Mesothelial cell of epicardium (in vitro differentiated cells): ENCODE results near the gene BPIFB6. TPM values are rescaled to one million over a fixed set of nuclear protein-coding genes. Genes with fewer than 3 reads are reported as not detected.

ENCODE experiments used
- DNase-seq, 2 experiments: peaks; one replicate each; pipeline ENCODE4 v3.0.0; 2021; ENCODE audit warnings: low spot score in 2 of 2; ENCODE audit not compliant: unreplicated experiment in 2 of 2
- H3K27ac Mint-ChIP-seq: 2 replicates; pipeline ENCODE4 v1.8.0; 2021; ENCODE audit warnings: mixed read lengths
- H3K27me3 Mint-ChIP-seq: 2 replicates; pipeline ENCODE4 v1.8.0; 2021; ENCODE audit warnings: low read depth, mixed read lengths
- H3K36me3 Mint-ChIP-seq: 2 replicates; pipeline ENCODE4 v1.8.0; 2021; ENCODE audit warnings: mixed read lengths
- H3K4me1 Mint-ChIP-seq: 2 replicates; pipeline ENCODE4 v1.8.0; 2021; ENCODE audit warnings: mixed read lengths
- H3K4me3 Mint-ChIP-seq: 2 replicates; pipeline ENCODE4 v1.8.0; 2021; ENCODE audit warnings: mild to moderate bottlenecking, moderate library complexity, mixed read lengths
- H3K9me3 Mint-ChIP-seq: 2 replicates; pipeline ENCODE4 v1.8.0; 2021; ENCODE audit warnings: mixed read lengths
- CTCF ChIP-seq: fragments of 200-600 bp; sonication (generic); IDR thresholded peaks from one replicate; pipeline ENCODE4 v1.5.0; 2021; ENCODE audit warnings: antibody characterized with exemption; ENCODE audit not compliant: unreplicated experiment
- total RNA-seq: library from RNA; stranded (reverse); gene quantifications from 3 replicates; pipeline ENCODE4 v1.2.1, GENCODE V29; 2021

Gene BPIFB6
- total RNA-seq, 1 donor from 2014 or later: not detected

GRCh38 chr20:33030569-33030968 is 879 bp upstream of the BPIFB6 start:
- Mint-ChIP-seq H3K4me3 (no peak overlapping the region), H3K36me3 (no peaks in the 10 kb centered on the region), H3K27me3 (peaks cover 20% of the 10 kb centered on the region), H3K27ac (no peak overlapping the region), H3K9me3 (no peaks in the 10 kb centered on the region), H3K4me1 (no peaks in the 10 kb centered on the region)
- no peak for DNase-seq
- TF ChIP-seq CTCF: no peak

- H3K36me3 Mint-ChIP-seq: no peaks in the 10 kb centered on the region
- no peak for TF ChIP-seq CTCF
- H3K4me1 Mint-ChIP-seq: no peaks in the 10 kb centered on the region
- no peak overlapping the region for H3K4me3 Mint-ChIP-seq
- DNase-seq: no peak
- H3K9me3 Mint-ChIP-seq: no peaks in the 10 kb centered on the region
- peaks cover 17% of the 10 kb centered on the region for H3K27me3 Mint-ChIP-seq
- no peak overlapping the region for H3K27ac Mint-ChIP-seq
Measured at GRCh38 chr20:33032555-33032954, 1.1 kb downstream of the BPIFB6 start.

- no peaks in the 10 kb centered on the region for H3K9me3 Mint-ChIP-seq
- H3K4me1 Mint-ChIP-seq: no peaks in the 10 kb centered on the region
- H3K36me3 Mint-ChIP-seq: no peaks in the 10 kb centered on the region
- H3K4me3 Mint-ChIP-seq: no peak overlapping the region
- H3K27me3 Mint-ChIP-seq: peaks cover 25% of the 10 kb centered on the region
- H3K27ac Mint-ChIP-seq: no peak overlapping the region
- no peak for TF ChIP-seq CTCF
- DNase-seq: no peak
Measured at GRCh38 chr20:33033381-33033780, 1.9 kb downstream of the BPIFB6 start.

- TF ChIP-seq CTCF: no peak
- Mint-ChIP-seq H3K36me3 (no peaks in the 10 kb centered on the region), H3K4me3 (no peak overlapping the region), H3K4me1 (no peaks in the 10 kb centered on the region), H3K27me3 (peaks cover 32% of the 10 kb centered on the region), H3K27ac (no peak overlapping the region), H3K9me3 (no peaks in the 10 kb centered on the region)
- no peak for DNase-seq
Measured at GRCh38 chr20:33034115-33034514, 2.7 kb downstream of the BPIFB6 start.

- H3K36me3 Mint-ChIP-seq: no peaks in the 10 kb centered on the region
- DNase-seq: no peak
- no peak overlapping the region for H3K4me3 Mint-ChIP-seq
- no peaks in the 10 kb centered on the region for H3K9me3 Mint-ChIP-seq
- peaks cover 38% of the 10 kb centered on the region for H3K27me3 Mint-ChIP-seq
- H3K27ac Mint-ChIP-seq: no peak overlapping the region
- H3K4me1 Mint-ChIP-seq: no peaks in the 10 kb centered on the region
- no peak for TF ChIP-seq CTCF
Measured at GRCh38 chr20:33034901-33035492, 3.5 kb downstream of the BPIFB6 start.

GRCh38 chr20:33037456-33037855 is 6.0 kb downstream of the BPIFB6 start:
- Mint-ChIP-seq H3K4me3 (no peak overlapping the region), H3K4me1 (no peaks in the 10 kb centered on the region), H3K9me3 (no peaks in the 10 kb centered on the region), H3K27ac (no peak overlapping the region), H3K36me3 (no peaks in the 10 kb centered on the region), H3K27me3 (peaks cover 43% of the 10 kb centered on the region)
- no peak for DNase-seq
- no peak for TF ChIP-seq CTCF
